Measurements from ENCODE around the gene TPP1. TPM values are rescaled to one million over a fixed set of nuclear protein-coding genes. Genes with fewer than 3 reads are reported as not detected.

TPP1 gene
- total and polyA plus RNA-seq, 9 donors: 17.1 to 52.0 (median 37.3) TPM

DNA sequence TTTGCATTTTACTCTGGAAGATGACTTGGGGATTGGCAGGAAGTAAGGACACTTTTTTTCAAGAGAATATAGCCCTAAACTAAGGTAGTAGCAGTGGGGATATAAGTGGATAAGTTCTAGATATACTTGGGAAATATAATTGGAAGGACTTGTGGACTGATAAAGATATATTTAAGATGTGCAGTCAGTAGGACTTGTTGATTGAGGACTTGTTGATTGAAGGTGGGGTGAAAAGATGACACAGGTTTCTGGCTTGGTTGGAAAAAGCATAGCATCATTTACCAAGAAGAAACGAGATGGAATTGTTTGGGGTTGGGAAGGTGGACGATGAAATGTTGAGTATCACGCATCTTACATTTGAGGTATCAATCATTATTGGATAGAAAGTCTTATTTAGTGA lies 5.7 kb downstream of the TPP1 start:
- H3K4me1 ChIP-seq (ENCODE audit: control insufficient read depth, insufficient read depth, low read length): peaks cover 38% of the 10 kb centered on the region
- WGBS (ENCODE audit: insufficient coverage): 100% methylated on average over 3 of the region's 3 CpGs
- H3K9me3 ChIP-seq (replicated peaks; ENCODE audit: control insufficient read depth, low read depth, low read length): no peaks in the 10 kb centered on the region
- H3K36me3 ChIP-seq (ENCODE audit: control insufficient read depth, insufficient read depth, low read length): peaks cover 56% of the 10 kb centered on the region
- no peak overlapping the region for H3K4me3 ChIP-seq (ENCODE audit: low read length)
- no peak for DNase-seq
- peak overlapping the region; percentile 97 for H3K27ac ChIP-seq (ENCODE audit: low read length)
- H3K27me3 ChIP-seq (ENCODE audit: control insufficient read depth, insufficient read depth, low read length): no peaks in the 10 kb centered on the region

DNA sequence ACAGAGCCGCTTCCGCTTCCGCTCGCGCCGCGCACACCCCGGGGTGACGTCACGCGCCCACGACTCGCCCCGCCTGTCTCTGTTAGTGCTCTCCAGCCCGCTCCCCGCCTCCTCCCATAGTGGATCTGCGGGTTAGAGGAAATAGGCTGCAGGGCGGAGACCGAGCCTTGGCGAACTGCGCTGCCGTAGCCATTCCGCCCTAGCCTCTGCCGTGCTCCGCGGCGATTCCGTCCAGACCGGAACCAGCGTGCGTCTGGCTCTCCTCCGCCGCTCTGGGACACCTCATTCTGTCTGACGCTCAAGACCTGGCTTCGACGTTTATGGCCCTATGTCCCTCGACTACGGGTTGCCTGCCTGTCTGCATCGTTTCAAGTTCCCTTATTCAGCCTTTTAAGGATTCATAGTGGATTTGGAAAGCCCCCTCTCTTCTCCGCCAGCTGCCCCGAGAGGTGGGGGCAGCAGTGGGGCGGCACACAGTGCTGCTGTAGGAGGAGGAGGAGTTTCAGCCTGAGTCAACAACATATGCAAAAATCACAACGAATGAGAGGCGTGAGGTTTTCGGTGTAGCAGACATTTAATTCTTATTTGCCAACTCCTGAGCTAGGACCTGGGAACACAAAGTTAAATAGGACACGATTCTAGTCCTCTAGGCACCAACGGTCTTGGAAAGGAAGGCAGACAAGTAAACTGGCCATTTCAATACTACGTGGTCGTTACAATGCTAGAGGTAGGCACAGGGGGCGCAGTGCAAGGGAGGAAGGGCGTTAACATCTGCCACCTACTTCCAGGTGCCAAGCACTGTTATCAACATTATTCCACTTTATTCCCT lies 6.8 kb downstream of the TPP1 start, which contains the start of gene TAF10:
Gene TAF10, minus strand, starts transcription at position 4 of the 829 bp plus-strand sequence. CDS start 27 bp downstream, outside the sequence.
- Histone ChIP-seq H3K27me3 (ENCODE audit: control insufficient read depth, insufficient read depth, low read length) (no peaks in the 10 kb centered on the region), H3K27ac (ENCODE audit: low read length) (peak within 1 kb of the TSS; percentile 97), H3K4me1 (ENCODE audit: control insufficient read depth, insufficient read depth, low read length) (peaks cover 35% of the 10 kb centered on the region), H3K36me3 (ENCODE audit: control insufficient read depth, insufficient read depth, low read length) (peaks cover 67% of the 10 kb centered on the region), H3K9me3 (replicated peaks; ENCODE audit: control insufficient read depth, low read depth, low read length) (no peaks in the 10 kb centered on the region), H3K4me3 (ENCODE audit: low read length) (peak within 1 kb of the TSS; percentile 54)
- WGBS (ENCODE audit: insufficient coverage): 0% methylated on average over 38 of the region's 51 CpGs
- peak; percentile 99 for DNase-seq

DNA sequence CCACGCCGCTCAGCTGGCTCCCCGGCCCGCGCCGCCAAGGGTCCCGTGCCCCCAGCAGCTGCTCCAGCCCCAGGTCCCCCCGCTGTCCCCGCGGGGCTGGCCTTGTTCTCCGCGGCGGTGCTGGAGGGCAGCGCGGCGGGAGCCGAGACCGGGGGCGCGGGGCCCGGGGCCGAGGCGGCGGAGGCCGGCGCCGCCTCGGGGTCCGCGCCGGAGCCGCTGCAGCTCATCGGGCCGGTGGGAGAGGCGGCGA lies 7.3 kb downstream of the TPP1 start:
- Histone ChIP-seq H3K36me3 (ENCODE audit: control insufficient read depth, insufficient read depth, low read length) (peaks cover 66% of the 10 kb centered on the region), H3K27me3 (ENCODE audit: control insufficient read depth, insufficient read depth, low read length) (no peaks in the 10 kb centered on the region), H3K4me3 (ENCODE audit: low read length) (peak overlapping the region; percentile 54), H3K9me3 (replicated peaks; ENCODE audit: control insufficient read depth, low read depth, low read length) (no peaks in the 10 kb centered on the region), H3K4me1 (ENCODE audit: control insufficient read depth, insufficient read depth, low read length) (peaks cover 38% of the 10 kb centered on the region), H3K27ac (ENCODE audit: low read length) (peak overlapping the region; percentile 93)
- under 1% methylated on average over 36 of the region's 36 CpGs for WGBS (ENCODE audit: insufficient coverage)
- DNase-seq: no peak

DNA sequence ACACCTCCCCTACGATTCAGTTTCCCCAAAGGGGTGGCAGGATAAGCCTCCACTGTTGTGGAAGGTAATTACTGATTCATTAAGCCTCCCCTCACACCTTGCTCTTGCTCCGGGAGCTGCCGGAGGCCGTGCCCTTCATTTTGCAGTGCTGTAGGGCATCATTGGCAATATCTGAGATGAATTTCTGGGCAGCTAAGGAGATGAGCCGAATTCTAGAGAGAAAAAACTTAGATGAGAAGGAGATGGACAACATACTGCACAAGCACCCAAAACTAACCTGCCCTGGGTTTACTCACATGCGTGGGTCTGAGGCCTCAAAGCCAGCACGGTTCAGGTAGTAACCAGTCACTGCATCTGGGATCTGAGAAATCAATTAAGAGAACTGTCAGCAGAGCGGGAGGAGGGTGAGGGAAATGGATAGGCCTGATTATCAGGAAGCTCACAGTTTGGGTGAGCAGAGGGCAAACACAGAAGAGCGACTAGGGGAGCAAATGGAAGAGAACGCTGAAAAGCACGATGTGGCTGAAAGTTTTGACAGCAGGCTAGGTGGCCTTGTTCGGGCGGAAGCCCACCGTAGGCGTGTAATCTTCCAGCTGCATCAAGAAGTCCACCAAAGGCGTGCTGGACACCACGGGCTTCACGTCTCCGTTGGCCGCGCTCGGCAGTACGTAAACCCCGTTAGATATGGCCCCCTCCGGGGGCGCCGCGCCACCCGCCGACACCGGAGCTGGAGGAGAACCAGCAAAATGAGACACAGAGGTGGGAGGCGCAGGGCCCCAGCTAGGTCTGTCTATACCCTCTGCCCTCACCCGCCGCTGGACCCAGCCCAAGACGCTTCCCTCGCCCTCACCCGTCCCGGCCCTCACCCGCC lies 7.9 kb downstream of the TPP1 start:
- H3K9me3 ChIP-seq (replicated peaks; ENCODE audit: control insufficient read depth, low read depth, low read length): no peaks in the 10 kb centered on the region
- no peaks in the 10 kb centered on the region for H3K27me3 ChIP-seq (ENCODE audit: control insufficient read depth, insufficient read depth, low read length)
- 2% methylated on average over 34 of the region's 39 CpGs for WGBS (ENCODE audit: insufficient coverage)
- H3K27ac ChIP-seq (ENCODE audit: low read length): peak overlapping the region; percentile 93
- DNase-seq: peak; percentile 53
- H3K36me3 ChIP-seq (ENCODE audit: control insufficient read depth, insufficient read depth, low read length): peaks cover 67% of the 10 kb centered on the region
- peak overlapping the region; percentile 54 for H3K4me3 ChIP-seq (ENCODE audit: low read length)
- H3K4me1 ChIP-seq (ENCODE audit: control insufficient read depth, insufficient read depth, low read length): peaks cover 44% of the 10 kb centered on the region

DNA sequence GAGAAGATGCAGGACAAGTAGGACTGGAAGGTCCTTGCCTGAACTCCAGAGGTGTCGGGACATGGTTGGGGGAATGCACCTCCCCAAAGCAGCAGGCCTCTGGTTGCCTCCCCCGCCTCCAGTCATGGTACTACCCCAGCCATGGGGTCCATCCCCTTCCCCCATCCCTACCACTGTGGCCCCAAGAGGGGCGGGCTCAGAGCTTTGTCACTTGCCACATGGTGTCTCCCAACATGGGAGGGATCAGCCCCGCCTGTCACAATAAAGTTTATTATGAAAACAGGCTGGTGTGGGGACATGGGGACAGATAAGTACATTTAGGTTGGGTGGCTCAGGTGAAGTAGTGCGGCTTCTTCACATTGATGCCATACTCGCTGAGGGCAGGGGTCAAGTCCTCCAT lies 8.6 kb downstream of the TPP1 start:
- H3K27me3 ChIP-seq (ENCODE audit: control insufficient read depth, insufficient read depth, low read length): no peaks in the 10 kb centered on the region
- WGBS (ENCODE audit: insufficient coverage): 100% methylated on average over 3 of the region's 6 CpGs
- peak overlapping the region; percentile 93 for H3K27ac ChIP-seq (ENCODE audit: low read length)
- peak; percentile 23 for DNase-seq
- H3K4me1 ChIP-seq (ENCODE audit: control insufficient read depth, insufficient read depth, low read length): peaks cover 50% of the 10 kb centered on the region
- no peak overlapping the region for H3K4me3 ChIP-seq (ENCODE audit: low read length)
- H3K9me3 ChIP-seq (replicated peaks; ENCODE audit: control insufficient read depth, low read depth, low read length): no peaks in the 10 kb centered on the region
- peaks cover 63% of the 10 kb centered on the region for H3K36me3 ChIP-seq (ENCODE audit: control insufficient read depth, insufficient read depth, low read length)

DNA sequence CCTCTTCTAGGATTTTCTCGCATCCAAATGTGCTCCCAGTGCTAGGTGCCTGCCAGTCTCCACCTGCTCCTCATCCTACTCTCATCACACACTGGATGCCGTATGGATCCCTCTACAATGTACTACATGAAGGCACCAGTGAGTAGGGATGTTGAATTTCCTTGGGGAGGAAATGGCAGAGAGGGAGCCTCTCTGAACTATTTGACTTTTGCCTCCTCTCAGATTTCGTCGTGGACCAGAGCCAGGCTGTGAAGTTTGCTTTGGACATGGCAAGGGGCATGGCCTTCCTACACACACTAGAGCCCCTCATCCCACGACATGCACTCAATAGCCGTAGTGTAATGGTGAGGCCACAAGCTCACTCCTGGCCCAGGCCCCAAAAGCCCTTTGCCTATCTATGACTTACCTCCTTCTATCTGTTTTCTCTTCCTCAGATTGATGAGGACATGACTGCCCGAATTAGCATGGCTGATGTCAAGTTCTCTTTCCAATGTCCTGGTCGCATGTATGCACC lies 9.7 kb downstream of the TPP1 start:
- Histone ChIP-seq H3K27me3 (ENCODE audit: control insufficient read depth, insufficient read depth, low read length) (no peaks in the 10 kb centered on the region), H3K36me3 (ENCODE audit: control insufficient read depth, insufficient read depth, low read length) (peaks cover 57% of the 10 kb centered on the region), H3K9me3 (replicated peaks; ENCODE audit: control insufficient read depth, low read depth, low read length) (no peaks in the 10 kb centered on the region), H3K4me3 (ENCODE audit: low read length) (no peak overlapping the region), H3K4me1 (ENCODE audit: control insufficient read depth, insufficient read depth, low read length) (peaks cover 58% of the 10 kb centered on the region), H3K27ac (ENCODE audit: low read length) (no peak overlapping the region)
- peak; percentile 17 for DNase-seq
- 91% methylated on average over 5 of the region's 8 CpGs for WGBS (ENCODE audit: insufficient coverage)

DNA sequence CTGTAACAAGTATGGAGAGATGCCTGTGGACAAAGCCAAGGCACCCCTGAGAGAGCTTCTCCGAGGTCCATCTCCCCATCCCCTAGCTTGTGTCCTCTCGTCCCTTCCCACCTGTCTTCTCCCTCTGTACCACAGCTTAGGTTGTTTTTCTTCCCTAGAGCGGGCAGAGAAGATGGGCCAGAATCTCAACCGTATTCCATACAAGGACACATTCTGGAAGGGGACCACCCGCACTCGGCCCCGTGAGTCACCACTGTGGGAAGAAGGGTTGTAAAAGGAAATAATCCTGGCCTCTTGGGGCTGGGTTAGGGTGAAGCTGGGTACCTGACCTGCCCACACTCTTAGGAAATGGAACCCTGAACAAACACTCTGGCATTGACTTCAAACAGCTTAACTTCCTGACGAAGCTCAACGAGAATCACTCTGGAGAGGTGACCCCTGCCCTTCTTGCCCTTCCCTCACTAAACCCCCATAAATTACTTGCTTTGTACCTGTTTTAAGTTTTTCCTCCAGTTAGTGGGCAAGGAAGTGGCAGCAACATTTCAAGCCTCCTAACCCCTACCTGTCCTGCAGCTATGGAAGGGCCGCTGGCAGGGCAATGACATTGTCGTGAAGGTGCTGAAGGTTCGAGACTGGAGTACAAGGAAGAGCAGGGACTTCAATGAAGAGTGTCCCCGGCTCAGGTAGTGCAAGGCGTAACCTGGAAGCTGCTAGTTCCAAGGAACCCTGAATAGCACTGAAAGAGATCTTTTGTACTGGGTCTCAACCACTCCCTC lies 10.3 kb downstream of the TPP1 start:
- Histone ChIP-seq H3K4me1 (ENCODE audit: control insufficient read depth, insufficient read depth, low read length) (peaks cover 58% of the 10 kb centered on the region), H3K27ac (ENCODE audit: low read length) (no peak overlapping the region), H3K36me3 (ENCODE audit: control insufficient read depth, insufficient read depth, low read length) (peaks cover 53% of the 10 kb centered on the region), H3K4me3 (ENCODE audit: low read length) (no peak overlapping the region), H3K27me3 (ENCODE audit: control insufficient read depth, insufficient read depth, low read length) (no peaks in the 10 kb centered on the region), H3K9me3 (replicated peaks; ENCODE audit: control insufficient read depth, low read depth, low read length) (no peaks in the 10 kb centered on the region)
- 76% methylated on average over 9 of the region's 14 CpGs for whole genome bisulfite sequencing (ENCODE audit: insufficient coverage)
- DNase-seq: peak; percentile 12

DNA sequence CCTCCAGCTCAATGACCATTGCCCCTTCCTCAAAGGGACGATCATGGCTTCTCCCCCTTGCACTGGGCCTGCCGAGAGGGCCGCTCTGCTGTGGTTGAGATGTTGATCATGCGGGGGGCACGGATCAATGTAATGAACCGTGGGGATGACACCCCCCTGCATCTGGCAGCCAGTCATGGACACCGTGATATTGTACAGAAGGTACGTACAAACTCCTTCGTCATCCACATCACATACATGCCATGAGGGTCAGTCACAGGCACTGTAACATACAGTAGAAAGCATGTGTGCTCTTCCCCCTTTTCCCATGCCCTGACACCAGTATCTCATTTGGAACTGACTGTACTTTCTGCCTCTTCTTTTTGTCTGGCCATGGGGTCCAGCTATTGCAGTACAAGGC lies 11.2 kb downstream of the TPP1 start:
- WGBS (ENCODE audit: insufficient coverage): 93% methylated on average over 4 of the region's 9 CpGs
- H3K27me3 ChIP-seq (ENCODE audit: control insufficient read depth, insufficient read depth, low read length): no peaks in the 10 kb centered on the region
- H3K4me1 ChIP-seq (ENCODE audit: control insufficient read depth, insufficient read depth, low read length): peaks cover 54% of the 10 kb centered on the region
- DNase-seq: peak; percentile 7
- H3K36me3 ChIP-seq (ENCODE audit: control insufficient read depth, insufficient read depth, low read length): peaks cover 53% of the 10 kb centered on the region
- H3K9me3 ChIP-seq (replicated peaks; ENCODE audit: control insufficient read depth, low read depth, low read length): no peaks in the 10 kb centered on the region
- peak overlapping the region; percentile 100 for H3K27ac ChIP-seq (ENCODE audit: low read length)
- H3K4me3 ChIP-seq (ENCODE audit: low read length): no peak overlapping the region

DNA sequence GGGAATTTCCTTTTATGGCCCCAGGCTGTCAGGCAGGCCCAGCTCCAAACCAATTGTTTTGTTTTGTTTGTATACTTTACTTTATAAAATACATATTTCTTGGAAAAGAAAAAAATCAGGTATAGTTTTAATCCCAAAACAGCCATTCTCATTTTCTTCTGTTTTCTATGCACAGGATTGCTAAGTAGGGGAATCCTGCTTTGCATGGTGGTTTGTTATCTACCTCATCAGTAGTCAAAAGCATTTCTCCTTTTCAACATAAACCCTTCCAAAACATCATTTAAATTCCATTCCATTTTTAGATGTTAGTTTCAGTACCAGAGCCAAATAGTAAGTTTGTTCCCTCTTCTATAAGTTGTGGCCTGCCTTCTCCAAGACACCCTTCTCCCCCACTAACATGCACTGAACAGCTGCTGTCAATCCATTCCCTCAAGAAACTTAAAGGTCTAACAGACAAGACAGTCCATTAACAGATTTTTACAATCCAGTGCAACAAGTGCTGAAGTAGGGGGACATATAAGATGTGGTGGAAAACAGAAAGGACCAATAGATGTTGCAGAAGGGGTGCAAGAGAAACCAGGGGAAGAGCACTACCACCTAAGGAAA lies 11.9 kb downstream of the TPP1 start:
- Histone ChIP-seq H3K27me3 (ENCODE audit: control insufficient read depth, insufficient read depth, low read length) (no peaks in the 10 kb centered on the region), H3K27ac (ENCODE audit: low read length) (peak overlapping the region; percentile 100), H3K4me1 (ENCODE audit: control insufficient read depth, insufficient read depth, low read length) (peaks cover 55% of the 10 kb centered on the region), H3K4me3 (ENCODE audit: low read length) (no peak overlapping the region), H3K36me3 (ENCODE audit: control insufficient read depth, insufficient read depth, low read length) (peaks cover 55% of the 10 kb centered on the region), H3K9me3 (replicated peaks; ENCODE audit: control insufficient read depth, low read depth, low read length) (no peaks in the 10 kb centered on the region)
- DNase-seq: no peak

Data from muscle of leg (tissue), 11 donors.